Vagina (tissue), 2 donors: ENCODE data around the gene CYP2D6. TPM values are rescaled to one million over a fixed set of nuclear protein-coding genes. Genes with fewer than 3 reads are reported as not detected.
"Not testable (repeated sequence)": the region's sequence is repeated elsewhere in the genome, so short reads cannot be mapped to it uniquely, and the experiment has no call there.

Source experiments
- DNase-seq, 2 donors: peaks; one replicate each; pipeline ENCODE4 v3.0.0-alpha.2; 2017; ENCODE audit errors: extremely low spot score in 2 of 2
- H3K27ac ChIP-seq: fragments of 200-600 bp; sonication (generic); one replicate; pipeline ENCODE4 v1.5.1; 2019
- H3K27me3 ChIP-seq: fragments of 200-600 bp; sonication (generic); one replicate; pipeline ENCODE4 v1.5.1; 2019
- H3K36me3 ChIP-seq, 2 donors: fragments of 200-600 bp; sonication (generic); one replicate each; pipeline ENCODE4 v1.5.1; 2017 to 2019
- H3K4me1 ChIP-seq: fragments of 200-600 bp; sonication (generic); one replicate; pipeline ENCODE4 v1.5.1; 2019
- H3K4me3 ChIP-seq, 2 donors: fragments of 200-600 bp; sonication (generic); 1 replicate in 1 of 2; 2 replicates in 1 of 2; pipeline ENCODE4 v1.5.1; 2016 to 2019
- H3K9me3 ChIP-seq: fragments of 200-600 bp; sonication (generic); one replicate; pipeline ENCODE4 v1.5.1; 2019
- CTCF ChIP-seq, 3 experiments: fragments of 450-650 bp in 2 of 3; fragments of 200-600 bp in 1 of 3; sonication (generic) in 1 of 3; IDR thresholded peaks; one replicate each; pipeline ENCODE4 v1.5.1; 2017 to 2019; ENCODE audit warnings: antibody characterized with exemption in 3 of 3, mild to moderate bottlenecking in 2 of 3, moderate library complexity in 2 of 3
- POLR2A ChIP-seq, 2 donors: fragments of 450-650 bp; IDR thresholded peaks; one replicate each; pipeline ENCODE4 v1.6.1; 2017; ENCODE audit warnings: antibody characterized with exemption in 2 of 2, mild to moderate bottlenecking in 2 of 2, moderate library complexity in 2 of 2
- POLR2AphosphoS5 ChIP-seq, 2 donors: sonication (generic); formaldehyde crosslinking; IDR thresholded peaks; one replicate each; pipeline ENCODE4 v1.9.0; 2017; ENCODE audit warnings: antibody characterized with exemption in 2 of 2, mild to moderate bottlenecking in 2 of 2, low read depth in 1 of 2; ENCODE audit not compliant: insufficient read depth in 1 of 2
- intact Hi-C: fragments of 100-400 bp; cut with DNase I; formaldehyde crosslinking; loops from one replicate; pipeline ENCODE4 v1.15.1; 2023
- total RNA-seq: library from RNA; depleted of rRNA; stranded (reverse); fragments of >200 nt; gene quantifications from one replicate; pipeline ENCODE4 v1.2.3, GENCODE V29; 2016

Gene CYP2D6
- total RNA-seq, 1 donor from 2014 or later: 1.7 TPM

GRCh38 chr22:42116848-42117424, 13.7 kb downstream of the CYP2D6 start:
- intact Hi-C loops: no loop called here
- H3K27me3 ChIP-seq: no peaks in the 10 kb centered on the region
- TF ChIP-seq POLR2A (IDR thresholded peaks at IDR 0.05) (no peak), POLR2AphosphoS5 (IDR thresholded peaks at IDR 0.05; ENCODE audit: insufficient read depth in 1 of 2, low read depth in 1 of 2) (no peak), CTCF (IDR thresholded peaks at IDR 0.05) (no peak)

GRCh38 chr22:42115420-42115830, 15.2 kb downstream of the CYP2D6 start:
- DNase-seq, H3K4me1 ChIP-seq, H3K36me3 ChIP-seq, H3K27me3 ChIP-seq, H3K4me3 ChIP-seq, intact Hi-C loops, H3K27ac ChIP-seq: not testable (repeated sequence)
- H3K9me3 ChIP-seq: peaks cover 11% of the 10 kb centered on the region

More at GRCh38 chr22:42116848-42117424, 13.7 kb downstream of the CYP2D6 start:
- Histone ChIP-seq H3K27ac (no peak overlapping the region), H3K36me3 (no peaks in the 10 kb centered on the region), H3K9me3 (peaks cover 11% of the 10 kb centered on the region), H3K4me3 (no peak overlapping the region), H3K4me1 (no peaks in the 10 kb centered on the region)
- DNase-seq: no peak

GRCh38 chr22:42114721-42115120, 15.9 kb downstream of the CYP2D6 start:
- TF ChIP-seq POLR2AphosphoS5 (IDR thresholded peaks at IDR 0.05; ENCODE audit: insufficient read depth in 1 of 2, low read depth in 1 of 2) (no peak), CTCF (IDR thresholded peaks at IDR 0.05) (no peak), POLR2A (IDR thresholded peaks at IDR 0.05) (no peak)
- no peaks in the 10 kb centered on the region for H3K27me3 ChIP-seq
- intact Hi-C loops: no loop called here
- no peak overlapping the region for H3K27ac ChIP-seq
- peaks cover 11% of the 10 kb centered on the region for H3K9me3 ChIP-seq
- no peaks in the 10 kb centered on the region for H3K36me3 ChIP-seq
- H3K4me1 ChIP-seq: no peaks in the 10 kb centered on the region
- DNase-seq: no peak
- H3K4me3 ChIP-seq: no peak overlapping the region

GRCh38 chr22:42112793-42113192, 17.8 kb downstream of the CYP2D6 start:
- DNase-seq, H3K36me3 ChIP-seq, H3K27ac ChIP-seq, intact Hi-C loops, H3K4me3 ChIP-seq, H3K4me1 ChIP-seq, H3K27me3 ChIP-seq: not testable (repeated sequence)
- peaks cover 11% of the 10 kb centered on the region for H3K9me3 ChIP-seq

GRCh38 chr22:42111798-42112197, 18.8 kb downstream of the CYP2D6 start:
- Histone ChIP-seq H3K9me3 (peaks cover 11% of the 10 kb centered on the region), H3K4me1 (no peaks in the 10 kb centered on the region), H3K27ac (no peak overlapping the region), H3K4me3 (no peak overlapping the region), H3K36me3 (no peaks in the 10 kb centered on the region), H3K27me3 (no peaks in the 10 kb centered on the region)
- intact Hi-C loops: no loop called here
- DNase-seq: no peak
- TF ChIP-seq CTCF (IDR thresholded peaks at IDR 0.05) (no peak), POLR2AphosphoS5 (IDR thresholded peaks at IDR 0.05; ENCODE audit: insufficient read depth in 1 of 2, low read depth in 1 of 2) (no peak), POLR2A (IDR thresholded peaks at IDR 0.05) (no peak)

GRCh38 chr22:42108848-42109247, 21.8 kb downstream of the CYP2D6 start:
- peaks cover 5% of the 10 kb centered on the region for H3K9me3 ChIP-seq
- no peaks in the 10 kb centered on the region for H3K27me3 ChIP-seq
- intact Hi-C loops: no loop called here
- no peak overlapping the region for H3K4me3 ChIP-seq
- no peak for DNase-seq
- no peaks in the 10 kb centered on the region for H3K36me3 ChIP-seq
- TF ChIP-seq CTCF (IDR thresholded peaks at IDR 0.05): no peak
- no peaks in the 10 kb centered on the region for H3K4me1 ChIP-seq
- H3K27ac ChIP-seq: no peak overlapping the region

- H3K4me3 ChIP-seq, H3K4me1 ChIP-seq, DNase-seq, intact Hi-C loops, H3K27me3 ChIP-seq, H3K27ac ChIP-seq: not testable (repeated sequence)
- H3K9me3 ChIP-seq: peaks cover 17% of the 10 kb centered on the region
- H3K36me3 ChIP-seq: peaks cover 0 to 14% of the 10 kb centered on the region in 2 donors
Observed at GRCh38 chr22:42104332-42104860, 26.2 kb downstream of the CYP2D6 start.
